ENCODE data around the gene CFAP20DC.

GRCh38 chr3:58874795-58875194 is 175.0 kb downstream of the CFAP20DC start:
- TF ChIP-seq, protein P1, sequence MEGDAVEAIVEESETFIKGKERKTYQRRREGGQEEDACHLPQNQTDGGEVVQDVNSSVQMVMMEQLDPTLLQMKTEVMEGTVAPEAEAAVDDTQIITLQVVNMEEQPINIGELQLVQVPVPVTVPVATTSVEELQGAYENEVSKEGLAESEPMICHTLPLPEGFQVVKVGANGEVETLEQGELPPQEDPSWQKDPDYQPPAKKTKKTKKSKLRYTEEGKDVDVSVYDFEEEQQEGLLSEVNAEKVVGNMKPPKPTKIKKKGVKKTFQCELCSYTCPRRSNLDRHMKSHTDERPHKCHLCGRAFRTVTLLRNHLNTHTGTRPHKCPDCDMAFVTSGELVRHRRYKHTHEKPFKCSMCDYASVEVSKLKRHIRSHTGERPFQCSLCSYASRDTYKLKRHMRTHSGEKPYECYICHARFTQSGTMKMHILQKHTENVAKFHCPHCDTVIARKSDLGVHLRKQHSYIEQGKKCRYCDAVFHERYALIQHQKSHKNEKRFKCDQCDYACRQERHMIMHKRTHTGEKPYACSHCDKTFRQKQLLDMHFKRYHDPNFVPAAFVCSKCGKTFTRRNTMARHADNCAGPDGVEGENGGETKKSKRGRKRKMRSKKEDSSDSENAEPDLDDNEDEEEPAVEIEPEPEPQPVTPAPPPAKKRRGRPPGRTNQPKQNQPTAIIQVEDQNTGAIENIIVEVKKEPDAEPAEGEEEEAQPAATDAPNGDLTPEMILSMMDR (IDR thresholded peaks at IDR 0.05), result no peak
- no peak for TF ChIP-seq ZFX (IDR thresholded peaks at IDR 0.05; ENCODE audit: borderline replicate concordance)
